Effector CD8-positive, alpha-beta T cell (primary cell): Measurements from ENCODE around the gene CCL19.

ENCODE experiments used
- DNase-seq: peaks from one replicate; lab custom pipeline; 2025; lab: John Stamatoyannopoulos, UW

Gene CCL19

DNA sequence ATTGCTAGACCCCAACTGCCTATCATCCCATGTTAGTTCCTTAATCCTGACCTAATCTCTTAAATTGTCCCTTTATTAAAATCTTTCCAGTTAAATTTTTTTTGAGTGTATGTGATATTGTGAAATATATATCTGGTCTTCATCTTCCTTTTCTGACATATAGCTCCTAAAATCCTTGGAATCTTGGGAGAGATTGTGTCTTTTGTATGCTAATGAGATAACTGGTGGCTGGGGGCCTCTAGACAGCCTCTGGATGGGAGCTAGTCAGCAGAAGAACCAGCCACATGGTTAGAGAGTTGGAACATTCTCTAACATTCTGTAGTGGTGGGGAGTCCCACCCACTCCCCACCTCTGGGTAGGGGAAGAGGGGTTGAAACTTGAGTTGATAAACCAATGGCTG is 3.7 kb upstream of the CCL19 start:
- DNase-seq = no peak

DNA sequence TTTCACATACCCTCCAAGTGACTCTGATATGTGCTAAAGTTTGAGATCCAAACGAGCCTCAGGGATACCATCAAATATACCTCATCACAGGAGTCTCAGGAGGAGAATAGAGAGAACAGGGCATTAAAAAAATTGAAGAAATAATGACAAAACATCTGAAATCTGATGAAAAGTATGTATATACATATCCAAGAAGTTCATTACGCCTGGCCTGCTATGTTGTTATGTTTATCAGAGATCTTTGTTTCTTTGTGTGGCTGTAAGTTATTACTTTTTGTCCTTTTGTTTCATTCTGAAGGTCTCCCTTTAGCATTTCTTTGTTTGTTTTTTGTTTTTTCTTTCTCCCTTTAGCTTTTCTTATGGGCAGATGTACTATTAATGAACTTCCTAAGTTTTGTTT is 2.5 kb upstream of the CCL19 start:
- DNase-seq = no peak

DNA sequence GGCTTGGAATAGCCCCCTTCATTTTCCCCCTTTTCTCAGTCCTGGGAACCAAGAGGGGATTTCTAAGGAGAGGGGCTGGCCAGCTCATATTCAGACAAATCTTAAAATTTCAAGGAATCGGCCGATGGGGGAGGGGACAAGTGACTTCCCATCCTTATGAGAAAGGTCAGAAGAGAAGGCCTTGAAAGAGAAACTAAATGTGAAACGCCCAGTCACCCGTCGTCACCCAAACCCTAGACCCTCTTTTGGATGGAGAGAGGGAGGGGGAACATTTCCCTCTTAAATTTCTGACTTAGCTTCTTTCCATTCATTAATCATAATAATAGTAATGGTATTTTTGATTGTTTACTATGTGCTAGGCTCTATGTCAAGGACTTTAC is 850 bp upstream of the CCL19 start:
- no peak for DNase-seq

DNA sequence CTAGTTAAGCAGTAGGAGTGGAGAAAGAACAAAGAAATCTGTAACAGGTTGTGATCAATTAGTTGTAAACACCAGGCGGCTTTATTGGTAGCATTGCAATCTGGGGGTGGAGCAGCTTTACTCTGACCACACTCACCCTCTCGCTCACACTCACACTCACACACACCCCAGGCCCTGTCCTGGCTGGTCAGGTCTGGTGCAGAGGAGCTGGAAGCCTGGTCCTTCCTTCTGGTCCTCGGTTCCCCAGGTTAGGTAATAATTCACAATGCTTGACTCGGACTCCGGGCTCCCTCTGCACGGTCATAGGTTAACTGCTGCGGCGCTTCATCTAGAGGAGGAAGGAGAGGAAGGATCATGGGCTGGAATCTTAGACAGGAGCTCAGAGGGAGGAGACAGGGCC is 1.6 kb downstream of the CCL19 start:
- DNase-seq = no peak

DNA sequence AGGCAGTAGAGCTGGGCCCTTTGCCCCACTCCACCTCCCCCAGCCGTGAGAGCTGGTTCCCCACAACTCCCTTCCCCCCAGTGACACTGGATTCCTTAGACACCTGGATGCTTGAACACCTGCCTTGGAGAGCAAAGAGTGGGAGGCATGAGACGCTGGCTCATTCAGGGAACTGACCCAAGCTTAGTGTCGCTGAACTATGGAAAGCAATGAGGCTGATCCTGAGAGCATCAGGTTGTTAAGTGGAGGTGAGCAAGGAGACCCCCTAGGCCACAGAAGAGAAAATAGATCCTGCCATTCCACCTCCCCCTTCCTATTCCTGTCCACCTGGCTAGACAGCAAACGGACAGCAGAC is 2.0 kb downstream of the CCL19 start:
- no peak for DNase-seq

DNA sequence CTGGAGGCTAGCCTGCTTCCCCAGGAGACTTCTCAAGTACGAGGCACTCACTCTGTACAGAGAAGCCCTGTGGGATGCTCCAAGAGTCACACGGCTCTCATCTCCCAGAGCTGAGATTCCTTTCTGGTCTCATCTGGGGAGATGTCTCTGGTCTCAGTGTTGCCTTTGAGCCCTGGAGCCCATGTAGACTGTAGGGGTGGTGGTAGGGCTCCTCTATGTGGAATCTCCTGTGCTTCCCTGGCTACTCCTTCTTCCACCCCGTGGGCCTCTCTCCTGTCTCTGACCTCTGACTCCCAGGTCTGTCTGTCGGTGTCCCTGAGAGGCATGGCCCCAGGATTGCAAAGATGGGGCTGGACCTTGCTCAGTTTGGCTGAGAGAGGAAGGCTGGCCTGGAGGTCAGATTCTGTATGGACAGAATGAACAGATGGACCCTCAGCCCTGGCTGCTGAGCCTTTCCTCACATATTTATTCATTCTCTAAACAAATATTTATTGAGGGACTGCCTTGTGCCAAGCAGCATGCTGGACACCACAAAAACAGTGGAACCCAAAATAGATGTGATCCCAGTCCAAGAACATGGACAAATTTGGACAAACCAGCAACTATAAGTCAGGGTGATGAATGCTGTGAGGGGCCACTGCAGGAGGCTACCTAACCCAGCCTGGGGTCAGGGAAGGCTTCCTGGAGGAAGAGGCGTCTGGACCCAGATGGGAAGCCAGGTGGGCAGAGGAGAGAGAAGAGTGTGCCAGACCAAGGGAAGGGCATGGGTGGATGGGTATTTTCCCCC is 2.6 kb downstream of the CCL19 start:
- DNase-seq = no peak

DNA sequence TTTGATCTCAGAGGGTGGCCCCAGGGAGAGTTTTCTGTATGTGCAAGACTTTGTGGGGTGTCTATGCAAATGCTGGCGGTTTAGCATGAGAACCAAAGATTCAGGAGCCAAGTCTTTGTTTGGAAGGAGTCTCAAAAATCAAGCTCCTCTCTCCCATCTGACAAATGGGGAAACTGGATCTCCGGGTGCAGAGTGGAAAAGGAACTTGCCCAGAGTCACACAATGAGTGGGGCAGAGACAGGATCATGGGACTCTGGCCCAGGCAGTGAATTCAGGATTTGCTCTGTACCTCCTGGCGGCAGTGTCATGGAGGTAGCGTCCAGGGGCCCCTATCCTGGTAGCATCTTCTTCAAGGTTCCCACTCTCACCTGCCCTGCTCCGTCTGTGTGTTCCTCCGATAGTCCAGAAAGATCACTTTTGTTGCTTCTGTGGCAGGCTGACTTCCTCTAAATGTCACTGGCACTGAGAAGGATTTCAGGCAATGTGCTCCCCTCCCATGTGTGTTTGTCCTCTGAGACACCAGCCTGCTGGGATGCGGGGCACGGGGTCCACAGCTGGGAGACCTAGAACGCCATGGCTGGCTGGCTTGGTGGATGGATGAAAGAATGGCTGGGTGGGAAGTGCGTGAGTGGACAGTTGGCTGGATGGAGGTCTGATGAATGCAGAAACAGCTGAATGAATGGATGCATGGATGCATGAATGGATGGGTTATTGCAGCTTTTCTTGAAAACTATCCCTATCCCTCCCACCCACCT is 3.6 kb downstream of the CCL19 start:
- DNase-seq = no peak

DNA sequence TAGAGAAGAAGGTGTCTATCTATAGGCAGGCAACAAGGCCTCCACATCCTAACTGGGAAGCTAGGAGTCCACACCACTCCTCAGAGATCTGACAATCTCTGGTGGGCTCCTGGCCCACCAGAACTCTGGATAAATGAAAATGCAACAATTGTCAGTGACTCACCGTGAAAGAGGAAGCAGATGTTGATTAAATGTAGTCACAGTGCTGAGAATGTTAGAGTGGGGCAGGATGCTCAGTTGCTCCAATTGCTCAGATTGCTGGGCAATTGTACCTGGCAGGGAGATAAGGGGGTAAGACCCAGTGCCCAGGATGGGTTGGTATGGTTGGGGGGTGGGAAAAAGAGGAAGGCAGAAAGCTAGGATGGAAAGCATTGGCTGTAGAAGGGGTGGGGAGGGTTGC is 4.3 kb downstream of the CCL19 start:
- no peak for DNase-seq

DNA sequence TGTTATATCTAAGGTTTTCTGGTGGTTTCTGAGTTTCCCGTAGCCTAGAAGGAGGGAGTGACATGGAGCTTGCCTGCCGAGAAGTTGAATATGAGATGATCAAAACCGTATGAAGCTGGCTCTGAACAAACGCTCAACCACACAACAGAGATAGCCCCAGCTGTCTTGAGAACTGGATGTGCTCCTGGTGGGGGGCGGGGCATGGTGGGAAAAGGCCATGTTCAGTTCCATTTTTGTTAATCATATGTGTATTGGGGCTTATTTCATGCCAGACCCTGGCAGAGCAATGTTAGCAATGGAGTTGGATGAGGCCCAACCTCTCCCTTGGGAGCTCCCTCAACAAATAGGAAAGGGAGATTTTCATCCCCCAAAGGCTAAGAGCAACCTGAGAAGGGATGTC is 4.8 kb downstream of the CCL19 start:
- DNase-seq = no peak

DNA sequence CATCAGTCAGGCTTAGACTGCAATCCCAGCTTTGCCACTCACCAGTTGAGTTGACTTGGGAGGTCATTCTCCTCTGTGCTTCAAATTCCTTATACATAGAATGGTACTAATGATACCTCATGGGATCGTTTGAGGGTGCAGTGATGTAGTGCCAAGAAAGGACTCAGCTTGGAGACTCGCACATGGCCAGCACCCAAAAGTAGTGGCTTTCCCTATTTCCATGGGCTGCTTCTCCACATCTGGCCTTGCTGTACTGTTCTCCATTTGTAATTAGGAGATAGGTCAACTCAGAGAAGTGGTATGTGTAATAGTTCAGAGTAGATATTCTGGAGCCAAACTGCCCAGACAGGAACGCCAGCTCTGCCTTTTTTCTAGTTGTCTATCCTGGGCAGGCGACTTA is 5.5 kb downstream of the CCL19 start:
- DNase-seq = no peak

DNA sequence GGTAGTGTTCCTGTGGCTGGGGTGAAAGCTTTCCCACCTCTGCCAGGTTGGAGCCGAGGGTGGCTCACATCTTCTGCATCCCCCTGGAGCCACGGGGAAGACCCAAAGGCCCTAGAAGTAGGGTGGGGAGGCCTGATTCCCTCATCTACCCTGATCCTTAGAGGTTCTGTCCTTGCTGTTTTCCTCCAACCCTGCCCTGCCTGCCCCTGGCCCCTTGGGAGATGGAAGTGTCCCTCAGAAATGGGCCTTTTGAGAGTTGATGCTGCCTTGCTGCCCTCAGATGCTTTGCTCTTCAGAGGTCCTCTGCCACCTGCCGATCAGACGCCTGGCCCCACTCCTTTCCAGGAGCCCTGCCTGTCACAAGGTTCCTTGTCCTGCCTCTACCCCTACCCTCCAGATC is 6.3 kb downstream of the CCL19 start:
- DNase-seq = no peak

DNA sequence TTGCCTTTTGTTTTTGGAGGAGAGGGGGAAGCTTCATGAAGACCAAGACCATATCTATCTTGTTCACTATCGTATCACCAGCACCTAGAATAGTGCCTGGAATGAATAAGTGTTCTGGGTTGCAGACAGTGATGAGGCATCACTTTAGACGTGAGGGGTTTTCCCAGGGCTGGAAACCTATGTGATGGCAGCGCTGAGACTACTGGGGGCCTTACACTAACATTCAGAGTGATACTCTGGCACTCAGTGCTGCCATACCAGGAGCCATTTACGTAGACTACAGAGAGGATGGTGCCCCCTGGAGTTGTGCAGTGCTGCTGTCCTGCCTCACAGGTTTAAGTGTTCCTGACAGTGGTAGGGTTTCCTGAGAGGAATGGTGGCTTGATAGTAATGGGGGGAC is 6.9 kb downstream of the CCL19 start:
- DNase-seq = no peak

DNA sequence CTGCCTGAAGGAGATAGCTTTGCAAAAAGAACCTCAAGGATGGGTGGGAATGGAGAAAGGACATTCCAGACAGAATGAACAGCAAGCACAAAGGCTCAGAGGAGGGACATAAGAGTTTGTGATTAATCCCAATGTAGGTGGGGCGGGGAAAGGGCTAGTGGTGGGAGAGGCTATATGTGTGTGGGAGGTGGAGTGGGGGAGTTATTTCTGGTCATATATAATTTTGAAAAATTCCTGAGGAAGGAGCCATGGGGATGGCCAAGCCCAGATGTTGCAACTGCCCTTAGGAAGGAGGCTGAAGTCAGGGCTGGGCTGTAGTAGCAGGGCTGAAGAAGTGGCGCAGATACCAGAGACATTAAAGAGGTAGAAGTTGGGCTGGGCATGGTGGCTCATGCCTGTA is 15.2 kb downstream of the CCL19 start:
- DNase-seq = no peak

DNA sequence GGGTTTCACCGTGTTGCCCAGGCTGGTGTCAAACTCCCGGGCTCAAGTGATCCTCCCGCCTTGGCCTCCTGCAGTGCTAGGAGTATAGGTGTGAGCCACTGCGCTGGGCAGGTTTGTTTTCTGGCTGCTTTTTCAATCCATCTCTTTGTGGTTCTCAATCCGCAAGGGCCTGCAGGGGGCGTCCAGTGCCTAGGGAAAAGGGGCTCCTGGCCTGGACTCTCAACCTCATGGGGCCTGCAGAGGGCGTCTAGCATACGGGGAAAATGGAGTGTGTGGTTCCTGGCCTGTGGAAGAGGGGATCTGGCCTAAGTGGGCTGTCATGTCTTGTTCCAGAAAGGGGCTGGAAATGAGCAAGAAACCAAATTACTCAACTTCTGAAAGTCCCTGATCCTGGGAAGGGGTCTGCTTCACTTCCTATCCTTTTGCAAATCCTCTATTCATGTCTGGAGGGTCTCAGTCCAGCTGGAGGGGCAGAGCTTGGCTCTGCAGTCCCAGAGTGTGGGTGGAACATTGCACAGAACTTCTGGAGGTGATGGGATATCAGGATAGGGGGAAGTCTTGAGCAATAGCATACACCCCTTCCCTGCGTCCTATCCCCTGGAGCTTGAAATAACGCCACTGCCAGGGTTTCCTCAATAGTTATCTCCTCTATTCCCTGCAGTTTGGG is 15.9 kb downstream of the CCL19 start:
- peak; percentile 20 for DNase-seq

DNA sequence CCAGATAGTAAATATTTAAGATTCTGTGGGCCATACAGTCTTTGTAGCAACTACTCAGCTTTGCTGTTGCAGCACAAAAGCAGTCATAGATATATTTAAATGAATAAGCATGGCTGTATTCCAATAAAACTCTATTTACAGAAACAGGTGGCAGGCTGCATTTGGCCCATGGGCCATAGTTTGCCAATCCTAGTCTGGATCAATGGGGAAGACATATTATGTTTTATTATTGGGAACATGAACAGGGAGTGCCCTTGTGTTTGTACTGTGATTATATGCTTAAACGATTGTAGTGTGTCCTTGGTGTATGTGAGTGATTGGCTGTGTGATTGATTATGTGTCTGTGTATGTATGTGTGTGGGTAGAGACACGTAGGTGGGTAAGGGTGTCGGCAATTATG is 16.6 kb downstream of the CCL19 start:
- DNase-seq = no peak

DNA sequence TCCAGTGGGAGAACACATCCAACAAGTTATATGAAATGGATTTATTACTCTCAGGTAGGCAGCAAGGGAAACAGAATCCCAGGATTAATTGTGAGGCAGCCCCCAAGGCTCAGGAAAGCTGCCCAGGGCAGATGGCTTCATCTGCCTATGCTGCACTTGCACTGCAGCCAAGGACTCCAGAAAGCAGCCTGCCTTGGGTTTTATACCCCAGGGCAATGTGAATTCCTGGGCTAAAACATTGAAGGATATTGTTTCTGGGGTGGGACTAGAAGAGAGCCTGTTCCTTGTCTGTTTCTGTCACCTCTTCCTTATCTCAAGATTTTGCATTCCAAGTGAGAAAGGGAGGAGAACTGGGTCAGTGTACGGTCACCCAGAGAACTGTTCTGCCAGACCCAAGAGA is 19.8 kb downstream of the CCL19 start:
- DNase-seq = no peak

DNA sequence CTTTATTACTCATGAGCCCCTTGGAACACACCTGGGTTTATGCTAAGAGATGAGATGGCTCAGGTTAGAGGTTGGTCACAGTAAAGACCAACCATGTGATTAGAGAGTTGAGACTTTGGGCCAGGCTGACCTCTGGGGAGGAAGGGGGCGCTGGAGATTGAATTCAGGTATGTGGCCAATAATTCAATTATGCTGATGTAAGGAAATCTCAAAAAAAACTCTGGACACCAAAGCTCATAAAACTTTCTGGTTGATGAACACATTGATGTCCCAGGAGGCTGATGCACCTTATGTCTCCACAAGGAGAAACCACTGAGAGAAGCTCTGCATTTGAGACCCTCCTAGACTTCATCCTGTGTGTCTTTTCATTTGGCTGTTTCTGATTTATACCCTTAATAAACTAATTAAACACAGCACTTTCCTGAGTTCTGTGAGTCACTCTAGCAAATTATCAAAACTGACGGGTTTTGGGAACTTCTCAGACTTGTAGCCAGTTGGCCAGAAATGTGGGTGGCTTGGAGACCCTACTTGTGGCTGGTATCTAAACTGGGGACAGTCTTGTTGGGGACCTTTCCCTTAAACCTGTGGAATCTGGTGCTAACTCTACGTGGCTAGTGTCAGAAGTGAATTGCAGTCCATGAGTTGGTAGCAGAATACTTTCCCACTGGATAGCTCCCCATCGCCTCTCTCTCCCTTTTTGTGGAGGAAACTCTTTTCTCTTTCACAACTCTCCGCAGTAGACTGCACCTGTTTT is 21.1 kb downstream of the CCL19 start:
- DNase-seq = no peak

DNA sequence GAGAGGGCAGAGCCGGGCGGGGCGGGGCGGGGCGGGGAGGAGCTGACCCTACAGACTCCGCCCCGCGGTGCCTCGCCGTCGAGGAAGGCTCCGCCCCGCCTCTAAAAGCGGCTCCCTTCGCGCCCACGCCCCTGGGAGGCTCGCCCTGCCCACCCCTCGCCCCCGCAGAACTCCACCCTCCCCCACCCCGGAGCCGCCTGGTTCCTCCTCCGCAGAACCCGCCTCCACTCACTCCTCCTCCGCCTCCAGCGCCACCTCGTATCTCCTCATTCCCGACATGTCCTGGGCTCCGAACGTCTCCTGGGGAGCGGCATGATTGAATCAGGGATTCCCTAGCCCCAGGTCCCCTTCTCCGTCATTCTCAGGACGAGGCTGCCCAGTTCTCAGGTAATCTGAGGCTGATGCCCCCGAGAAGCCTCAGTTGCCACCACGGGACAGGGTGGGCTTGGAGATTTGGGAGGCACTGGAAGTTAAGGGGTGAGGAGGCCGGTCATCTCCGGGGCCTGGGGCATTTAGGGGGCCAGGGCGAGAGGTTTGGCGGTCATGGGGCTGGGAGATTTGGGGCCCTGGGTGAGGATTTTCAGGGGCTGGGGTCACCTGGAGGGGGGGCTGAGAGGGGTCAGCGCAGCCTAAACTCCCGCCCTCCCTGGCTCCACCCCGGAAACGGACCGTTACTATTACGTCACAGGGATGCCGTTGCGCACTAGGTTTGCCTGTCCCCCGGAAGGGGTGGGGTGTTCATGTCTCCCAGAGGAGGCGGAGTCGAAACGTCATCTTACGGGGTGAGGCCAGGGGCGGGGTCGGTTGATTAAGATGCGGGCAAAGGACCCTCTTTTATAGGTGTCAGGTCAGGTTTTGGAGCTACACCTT is 25.5 kb downstream of the CCL19 start:
- DNase-seq = peak; percentile 86

DNA sequence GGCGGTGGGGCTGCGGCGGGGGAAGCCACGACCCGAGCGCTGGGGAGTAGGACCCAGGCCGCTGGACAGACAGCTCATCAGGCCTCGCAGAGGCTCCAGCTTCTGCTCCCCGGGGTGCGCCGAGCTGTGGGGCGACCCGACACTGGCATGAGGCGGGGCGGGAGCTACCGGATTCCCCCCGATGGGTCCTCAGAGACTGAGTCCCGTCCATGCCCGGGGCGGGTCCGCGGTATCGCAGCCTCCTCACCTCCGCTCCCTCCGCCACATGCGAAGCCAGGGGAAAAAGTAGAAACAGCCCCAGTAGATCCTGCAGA is 26.1 kb downstream of the CCL19 start:
- no peak for DNase-seq

DNA sequence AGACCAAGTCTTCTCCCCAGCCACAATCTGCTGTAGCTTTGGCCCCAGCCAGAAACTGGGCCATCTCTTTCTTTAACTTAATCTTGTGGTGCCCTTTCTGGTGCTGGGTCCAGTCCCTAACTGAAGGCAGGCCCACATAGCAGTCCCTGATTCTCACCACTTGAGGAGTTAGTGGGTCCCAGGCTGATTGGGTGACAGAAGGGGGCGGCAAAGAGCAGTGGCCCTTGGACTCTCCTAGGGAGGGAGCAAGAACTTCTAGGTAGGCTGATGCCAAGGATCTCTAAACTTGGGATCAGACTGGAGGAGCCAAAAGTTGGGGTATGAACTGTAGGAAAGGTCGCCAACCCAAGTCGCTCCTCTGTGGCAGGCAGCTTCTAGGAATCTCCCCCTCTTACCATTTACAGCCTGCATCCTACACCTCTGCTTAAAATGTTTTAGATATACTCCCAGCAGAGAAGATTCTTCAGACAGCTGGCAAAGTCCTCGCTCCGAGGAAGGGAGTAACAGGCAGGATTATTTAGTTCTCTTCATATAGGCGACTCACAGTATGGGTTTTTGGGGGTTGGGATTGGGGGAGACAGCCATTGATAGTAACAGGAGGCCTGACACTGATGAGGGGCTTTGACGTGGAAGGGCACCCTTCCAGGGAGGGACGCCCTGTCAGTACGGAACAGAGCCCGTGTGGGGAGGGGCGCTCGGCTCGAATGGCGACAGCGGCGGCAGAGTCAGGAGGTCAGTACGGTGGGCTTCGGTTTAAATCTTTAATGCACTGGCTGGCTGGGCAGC is 26.6 kb downstream of the CCL19 start:
- peak; percentile 58 for DNase-seq

DNA sequence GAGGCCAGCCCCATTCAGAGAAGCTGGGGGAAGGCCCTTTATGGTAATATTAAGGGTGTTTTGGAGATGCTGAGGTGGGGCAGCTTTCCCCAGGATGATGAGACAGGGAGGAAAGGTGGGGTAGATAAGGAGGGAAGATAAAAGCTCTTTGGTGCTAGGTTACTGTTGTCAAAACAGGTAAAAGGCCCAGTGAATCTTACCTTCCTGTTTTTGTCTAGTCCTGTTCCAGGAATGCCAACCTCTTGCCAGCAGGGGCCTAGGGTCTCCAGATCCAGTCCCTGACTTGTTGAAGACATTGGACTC is 27.8 kb downstream of the CCL19 start:
- no peak for DNase-seq
